HEK293T (cell line): ENCODE results near the gene AKT1.

Source experiments
- CTCF ChIA-PET: fragments of 350-600 bp; formaldehyde crosslinking; extraction: SDS; loops from one replicate; lab custom pipeline; 2021; ENCODE audit warnings: antibody characterized with exemption, inconsistent platforms; lab: Yijun Ruan, JAX
- POLR2A ChIA-PET: fragments of 350-600 bp; formaldehyde crosslinking; extraction: SDS; loops from one replicate; lab custom pipeline; 2020; ENCODE audit warnings: antibody characterized with exemption, inconsistent platforms; lab: Yijun Ruan, JAX
- DNase-seq: peaks from one replicate; pipeline ENCODE4 v3.0.0; 2012; ENCODE audit warnings: mixed read lengths; ENCODE audit errors: extremely low spot score
- ARNT ChIP-seq: fragments of 450-650 bp; IDR thresholded peaks from 2 replicates; pipeline ENCODE4 v1.6.1; 2017; ENCODE audit warnings: mild to moderate bottlenecking
- BHLHE40 ChIP-seq: fragments of 450-650 bp; IDR thresholded peaks from 2 replicates; pipeline ENCODE4 v1.6.1; 2016; ENCODE audit warnings: mild to moderate bottlenecking, moderate library complexity, borderline replicate concordance
- CTBP1 ChIP-seq: fragments of 450-650 bp; IDR thresholded peaks from 2 replicates; pipeline ENCODE4 v1.6.1; 2016; ENCODE audit warnings: borderline replicate concordance
- ELF4 ChIP-seq: fragments of 450-650 bp; IDR thresholded peaks from 2 replicates; pipeline ENCODE4 v1.6.1; 2017; ENCODE audit warnings: antibody characterized with exemption
- FOXA1 ChIP-seq: fragments of 450-650 bp; IDR thresholded peaks from 2 replicates; pipeline ENCODE4 v1.6.1; 2016; ENCODE audit warnings: mild to moderate bottlenecking
- FOXK2 ChIP-seq: fragments of 450-650 bp; IDR thresholded peaks from 2 replicates; pipeline ENCODE4 v1.6.1; 2016; ENCODE audit warnings: mild to moderate bottlenecking
- FOXM1 ChIP-seq: fragments of 450-650 bp; IDR thresholded peaks from 2 replicates; pipeline ENCODE4 v1.6.1; 2017; ENCODE audit warnings: mild to moderate bottlenecking, borderline replicate concordance
- HDGF ChIP-seq: fragments of 450-650 bp; IDR thresholded peaks from 2 replicates; pipeline ENCODE4 v1.6.1; 2017; ENCODE audit warnings: antibody characterized with exemption, borderline replicate concordance
- L3MBTL2 ChIP-seq: fragments of 450-650 bp; conservative IDR thresholded peaks from 2 replicates; pipeline ENCODE4 v1.6.1; 2016; ENCODE audit warnings: mild to moderate bottlenecking
- LEF1 ChIP-seq: fragments of 450-650 bp; IDR thresholded peaks from 2 replicates; pipeline ENCODE4 v1.6.1; 2017; ENCODE audit warnings: mild to moderate bottlenecking, borderline replicate concordance
- NFRKB ChIP-seq: fragments of 450-650 bp; IDR thresholded peaks from 2 replicates; pipeline ENCODE4 v1.6.1; 2016; ENCODE audit warnings: mild to moderate bottlenecking, moderate library complexity
- PKNOX1 ChIP-seq: fragments of 450-650 bp; IDR thresholded peaks from 2 replicates; pipeline ENCODE4 v1.6.1; 2016
- SP1 ChIP-seq: fragments of 450-650 bp; IDR thresholded peaks from 2 replicates; pipeline ENCODE4 v1.6.1; 2017
- SUZ12 ChIP-seq: fragments of 450-650 bp; IDR thresholded peaks from 2 replicates; pipeline ENCODE4 v1.6.1; 2016; ENCODE audit warnings: mild to moderate bottlenecking
- TARDBP ChIP-seq: fragments of 450-650 bp; IDR thresholded peaks from 2 replicates; pipeline ENCODE4 v1.6.1; 2016
- ZNF384 ChIP-seq: fragments of 450-650 bp; IDR thresholded peaks from 2 replicates; pipeline ENCODE4 v1.6.1; 2016

AKT1 gene

GRCh38 chr14:104734991-104735779 lies 60.4 kb downstream of the AKT1 start:
- POLR2A ChIA-PET, result interaction anchor here (2.8 kb wide), 1 partner anchor 17 kb away, joined by 16 read pairs; the partner anchor contains the start of gene SIVA1
- CTCF ChIA-PET, result interaction anchor here (1.4 kb wide), 1 partner anchor 17 kb away, joined by 3 read pairs; no protein-coding TSS in a partner anchor
- no peak for TF ChIP-seq LEF1
- TF ChIP-seq HDGF, result no peak
- TF ChIP-seq PKNOX1, result no peak
- TF ChIP-seq FOXM1, result no peak
- no peak for TF ChIP-seq ZNF384
- no peak for TF ChIP-seq ELF4
- TF ChIP-seq ARNT, result no peak
- no peak for TF ChIP-seq SUZ12
- TF ChIP-seq BHLHE40, result no peak
- no peak for TF ChIP-seq NFRKB
- no peak for TF ChIP-seq FOXA1
- TF ChIP-seq L3MBTL2, result no peak

GRCh38 chr14:104734601-104734990 lies 61.0 kb downstream of the AKT1 start:
- POLR2A ChIA-PET, result interaction anchor here (1.5 kb wide), 1 partner anchor 18 kb away, joined by 6 read pairs; the partner anchor contains the start of gene SIVA1
- CTCF ChIA-PET, result interaction anchor here (1.4 kb wide), 1 partner anchor 18 kb away, joined by 3 read pairs; no protein-coding TSS in a partner anchor
- no peak for DNase-seq
- TF ChIP-seq ELF4 (no peak), PKNOX1 (no peak), ZNF384 (no peak), ARNT (no peak), BHLHE40 (no peak), LEF1 (no peak), FOXM1 (no peak), HDGF (no peak)

More at GRCh38 chr14:104734991-104735779, 60.4 kb downstream of the AKT1 start:
- DNase-seq, result no peak

GRCh38 chr14:104734051-104734587 lies 61.4 kb downstream of the AKT1 start:
- TF ChIP-seq PKNOX1, result no peak
- no peak for TF ChIP-seq NFRKB
- no peak for TF ChIP-seq FOXM1
- TF ChIP-seq SUZ12, result no peak
- no peak for TF ChIP-seq SP1
- TF ChIP-seq ZNF384, result no peak
- TF ChIP-seq ELF4, result no peak
- no peak for TF ChIP-seq FOXA1
- TF ChIP-seq L3MBTL2, result no peak
- no peak for TF ChIP-seq FOXK2
- no peak for TF ChIP-seq HDGF
- no peak for TF ChIP-seq BHLHE40
- no peak for TF ChIP-seq LEF1
- DNase-seq, result no peak
- CTCF ChIA-PET, result interaction anchor here (1.4 kb wide), 1 partner anchor 18 kb away, joined by 3 read pairs; no protein-coding TSS in a partner anchor
- POLR2A ChIA-PET, result interaction anchor here (1.5 kb wide), 1 partner anchor 18 kb away, joined by 6 read pairs; the partner anchor contains the start of gene SIVA1

- CTCF ChIA-PET, result interaction anchor here (0.5 kb wide), 1 partner anchor 1435 kb away, joined by 3 read pairs; no protein-coding TSS in a partner anchor
- no peak for TF ChIP-seq SP1
- no peak for TF ChIP-seq HDGF
- TF ChIP-seq FOXK2, result no peak
- POLR2A ChIA-PET, result interaction anchor here (1.5 kb wide), 1 partner anchor 19 kb away, joined by 6 read pairs; the partner anchor contains the start of gene SIVA1
- no peak for DNase-seq
Measured at GRCh38 chr14:104732931-104733681, 62.4 kb downstream of the AKT1 start.

- TF ChIP-seq ELF4, result no peak
- TF ChIP-seq ARNT, result no peak
- TF ChIP-seq ZNF384, result no peak
- TF ChIP-seq CTBP1, result no peak
- TF ChIP-seq SUZ12, result no peak
- no peak for TF ChIP-seq L3MBTL2
- TF ChIP-seq SP1, result no peak
- no peak for TF ChIP-seq TARDBP
- no peak for TF ChIP-seq FOXM1
- no peak for TF ChIP-seq PKNOX1
- no peak for TF ChIP-seq LEF1
- no peak for TF ChIP-seq FOXK2
- TF ChIP-seq NFRKB, result no peak
- TF ChIP-seq BHLHE40, result no peak
- TF ChIP-seq HDGF, result no peak
- DNase-seq, result no peak
- ChIA-PET POLR2A (no interaction called here), CTCF (interaction anchor here (0.6 kb wide), 1 partner anchor 20 kb away, joined by 3 read pairs; no protein-coding TSS in a partner anchor)
Measured at GRCh38 chr14:104732355-104732804, 63.2 kb downstream of the AKT1 start.
